Activated naive CD4-positive, alpha-beta T cell treated with anti-CD3 and anti-CD28 coated beads, Interleukin-2, amount 50 U/mL, for 72 hours (primary cell): ENCODE data around the gene TRAPPC4. TPM values are rescaled to one million over a fixed set of nuclear protein-coding genes. Genes with fewer than 3 reads are reported as not detected.
A peak's percentile ranks its signal among the peaks of the same experiment; 100 is the strongest.
"Not testable (repeated sequence)": the region's sequence is repeated elsewhere in the genome, so short reads cannot be mapped to it uniquely, and the experiment has no call there.

ENCODE experiments used
- ATAC-seq, 2 donors: fragments of 150-1000 bp; cut with Tn5 transposase; 2 replicates each; pipeline ENCODE4 v1.10.0; 2021; ENCODE audit warnings: mild to moderate bottlenecking in 2 of 2, moderate library complexity in 2 of 2
- DNase-seq, 2 donors: peaks; one replicate each; pipeline ENCODE4 v3.0.0; 2021 to 2022; ENCODE audit warnings: low spot score in 2 of 2
- H3K27ac Mint-ChIP-seq, 2 donors: one replicate each; pipeline ENCODE4 v1.8.0; 2022; ENCODE audit warnings: mild to moderate bottlenecking in 2 of 2, mixed read lengths in 2 of 2
- H3K36me3 Mint-ChIP-seq, 2 donors: one replicate each; pipeline ENCODE4 v1.8.0; 2022; ENCODE audit warnings: mixed read lengths in 2 of 2
- H3K9me3 Mint-ChIP-seq, 2 donors: one replicate each; pipeline ENCODE4 v1.8.0; 2022; ENCODE audit warnings: mixed read lengths in 2 of 2
- total RNA-seq, 2 donors: library from RNA; stranded (reverse); gene quantifications; one replicate each; pipeline ENCODE4 v1.2.3, GENCODE V29; 2022

TRAPPC4 gene
- total RNA-seq, 2 donors from 2014 or later: 67.3 to 123 TPM

- Mint-ChIP-seq H3K27ac (peak overlapping the region; percentile 96 to 99), H3K9me3 (no peaks in the 10 kb centered on the region), H3K36me3 (peaks cover 41 to 48% of the 10 kb centered on the region in 2 donors)
- ATAC-seq: no peak
- no peak for DNase-seq
Measured at GRCh38 chr11:118998822-118999221, 19.7 kb upstream of the TRAPPC4 start.

- peaks cover 39 to 47% of the 10 kb centered on the region in 2 donors for H3K36me3 Mint-ChIP-seq
- no peak for DNase-seq
- ATAC-seq: no peak
- H3K9me3 Mint-ChIP-seq: no peaks in the 10 kb centered on the region
- H3K27ac Mint-ChIP-seq: no peak overlapping the region
Measured at GRCh38 chr11:119000906-119001305, 17.7 kb upstream of the TRAPPC4 start.

- H3K27ac Mint-ChIP-seq: peak overlapping the region; percentile 41 to 85
- DNase-seq: no peak
- peak in 1 of 2 donors; percentile 48 for ATAC-seq
- H3K9me3 Mint-ChIP-seq: no peaks in the 10 kb centered on the region
- H3K36me3 Mint-ChIP-seq: peaks cover 6 to 12% of the 10 kb centered on the region in 2 donors
Measured at GRCh38 chr11:119006656-119007055, 11.9 kb upstream of the TRAPPC4 start.

- ATAC-seq: peak in 1 of 2 donors; percentile 30
- Mint-ChIP-seq H3K9me3 (no peaks in the 10 kb centered on the region), H3K27ac (no peak overlapping the region), H3K36me3 (peaks cover 23 to 30% of the 10 kb centered on the region in 2 donors)
- DNase-seq: no peak
Measured at GRCh38 chr11:119011476-119012053, 7.0 kb upstream of the TRAPPC4 start.

- ATAC-seq: no peak
Measured at GRCh38 chr11:119012629-119013170, 5.9 kb upstream of the TRAPPC4 start.

GRCh38 chr11:119014209-119014924 is 4.2 kb upstream of the TRAPPC4 start:
- Mint-ChIP-seq H3K9me3 (no peaks in the 10 kb centered on the region), H3K27ac (peak overlapping the region; percentile 48 to 82), H3K36me3 (peaks cover 40 to 45% of the 10 kb centered on the region in 2 donors)
- DNase-seq (no peak), ATAC-seq (no peak)

More at GRCh38 chr11:119012629-119013170, 5.9 kb upstream of the TRAPPC4 start:
- no peak for DNase-seq
- Mint-ChIP-seq H3K36me3 (peaks cover 25 to 36% of the 10 kb centered on the region in 2 donors), H3K27ac (no peak overlapping the region), H3K9me3 (no peaks in the 10 kb centered on the region)

- Mint-ChIP-seq H3K27ac (peak overlapping the region; percentile 23 to 33), H3K9me3 (no peaks in the 10 kb centered on the region), H3K36me3 (peaks cover 47 to 51% of the 10 kb centered on the region in 2 donors)
- no peak for DNase-seq
- ATAC-seq: no peak
Measured at GRCh38 chr11:119015054-119015611, 3.4 kb upstream of the TRAPPC4 start.

GRCh38 chr11:119016216-119017009 is 2.2 kb upstream of the TRAPPC4 start:
- DNase-seq (no peak), ATAC-seq (no peak)
- Mint-ChIP-seq H3K36me3 (peaks cover 49 to 52% of the 10 kb centered on the region in 2 donors), H3K9me3 (no peaks in the 10 kb centered on the region), H3K27ac (peak overlapping the region; percentile 23 to 99)

- peaks cover 49 to 52% of the 10 kb centered on the region in 2 donors for H3K36me3 Mint-ChIP-seq
- DNase-seq, H3K9me3 Mint-ChIP-seq, ATAC-seq: not testable (repeated sequence)
- peak overlapping the region; percentile 98 to 99 for H3K27ac Mint-ChIP-seq
Measured at GRCh38 chr11:119017377-119017776, 1.2 kb upstream of the TRAPPC4 start.

- H3K36me3 Mint-ChIP-seq: peaks cover 43 to 50% of the 10 kb centered on the region in 2 donors
- ATAC-seq: no peak
- no peaks in the 10 kb centered on the region for H3K9me3 Mint-ChIP-seq
- H3K27ac Mint-ChIP-seq: peak overlapping the region; percentile 98 to 99
- no peak for DNase-seq
Measured at GRCh38 chr11:119019996-119020395, 1.4 kb downstream of the TRAPPC4 start.

- DNase-seq (no peak), ATAC-seq (no peak)
- H3K36me3 Mint-ChIP-seq: peaks cover 32 to 42% of the 10 kb centered on the region in 2 donors
- no peak overlapping the region for H3K27ac Mint-ChIP-seq
- no peaks in the 10 kb centered on the region for H3K9me3 Mint-ChIP-seq
Measured at GRCh38 chr11:119021631-119022030, 3.1 kb downstream of the TRAPPC4 start.

- ATAC-seq: no peak
- peaks cover 18 to 23% of the 10 kb centered on the region in 2 donors for H3K36me3 Mint-ChIP-seq
- no peaks in the 10 kb centered on the region for H3K9me3 Mint-ChIP-seq
- no peak for DNase-seq
- H3K27ac Mint-ChIP-seq: peak overlapping the region; percentile 5 to 61
Measured at GRCh38 chr11:119023741-119024140, 5.2 kb downstream of the TRAPPC4 start.

- DNase-seq (no peak), ATAC-seq (no peak)
- Mint-ChIP-seq H3K36me3 (peaks cover 14 to 28% of the 10 kb centered on the region in 2 donors), H3K27ac (peak overlapping the region; percentile 61 to 96), H3K9me3 (no peaks in the 10 kb centered on the region)
Measured at GRCh38 chr11:119024430-119025098, 6.0 kb downstream of the TRAPPC4 start.

GRCh38 chr11:119025099-119025473 is 6.5 kb downstream of the TRAPPC4 start:
- DNase-seq (no peak), ATAC-seq (no peak)
- Mint-ChIP-seq H3K27ac (peak overlapping the region; percentile 21 to 96), H3K36me3 (peaks cover 9 to 23% of the 10 kb centered on the region in 2 donors), H3K9me3 (no peaks in the 10 kb centered on the region)

- DNase-seq (no peak), ATAC-seq (no peak)
- Mint-ChIP-seq H3K36me3 (peaks cover 7 to 21% of the 10 kb centered on the region in 2 donors), H3K27ac (peak overlapping the region; percentile 21 to 88), H3K9me3 (no peaks in the 10 kb centered on the region)
Measured at GRCh38 chr11:119025541-119025940, 7.0 kb downstream of the TRAPPC4 start.
